Loucy (cell line): Measurements from ENCODE around the gene SC5D.

Experiments
- EZH2phosphoT487 ChIP-seq: fragments of 200-600 bp; IDR thresholded peaks from 2 replicates; pipeline ENCODE4 v1.6.1; 2018; ENCODE audit warnings: antibody characterized with exemption, mild to moderate bottlenecking, moderate library complexity, borderline replicate concordance
- TF ChIP-seq, protein P1 (sequence below): fragments of 200-600 bp; sonication (generic); conservative IDR thresholded peaks from 2 replicates; pipeline ENCODE4 v1.5.1; 2014; ENCODE audit warnings: mild to moderate bottlenecking, antibody characterized with exemption, low read length

GRCh38 chr11:121338536-121338935 lies 46.0 kb downstream of the SC5D start:
- TF ChIP-seq, protein P1, sequence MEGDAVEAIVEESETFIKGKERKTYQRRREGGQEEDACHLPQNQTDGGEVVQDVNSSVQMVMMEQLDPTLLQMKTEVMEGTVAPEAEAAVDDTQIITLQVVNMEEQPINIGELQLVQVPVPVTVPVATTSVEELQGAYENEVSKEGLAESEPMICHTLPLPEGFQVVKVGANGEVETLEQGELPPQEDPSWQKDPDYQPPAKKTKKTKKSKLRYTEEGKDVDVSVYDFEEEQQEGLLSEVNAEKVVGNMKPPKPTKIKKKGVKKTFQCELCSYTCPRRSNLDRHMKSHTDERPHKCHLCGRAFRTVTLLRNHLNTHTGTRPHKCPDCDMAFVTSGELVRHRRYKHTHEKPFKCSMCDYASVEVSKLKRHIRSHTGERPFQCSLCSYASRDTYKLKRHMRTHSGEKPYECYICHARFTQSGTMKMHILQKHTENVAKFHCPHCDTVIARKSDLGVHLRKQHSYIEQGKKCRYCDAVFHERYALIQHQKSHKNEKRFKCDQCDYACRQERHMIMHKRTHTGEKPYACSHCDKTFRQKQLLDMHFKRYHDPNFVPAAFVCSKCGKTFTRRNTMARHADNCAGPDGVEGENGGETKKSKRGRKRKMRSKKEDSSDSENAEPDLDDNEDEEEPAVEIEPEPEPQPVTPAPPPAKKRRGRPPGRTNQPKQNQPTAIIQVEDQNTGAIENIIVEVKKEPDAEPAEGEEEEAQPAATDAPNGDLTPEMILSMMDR = no peak
- no peak for TF ChIP-seq EZH2phosphoT487
